ENCODE results near the gene ADCY7. TPM values are rescaled to one million over a fixed set of nuclear protein-coding genes. Genes with fewer than 3 reads are reported as not detected.

Gene ADCY7
- total RNA-seq, 1 experiment from 2014 or later, result 13.1 TPM

GRCh38 chr16:50227120-50227519 is 39.2 kb upstream of the ADCY7 start:
- DNase-seq (no peak), ATAC-seq (no peak)
- Histone ChIP-seq H3K9me2 (replicated peaks; ENCODE audit: low read length) (no peaks in the 10 kb centered on the region), H3K36me3 (ENCODE audit: low read depth, low read length) (peaks cover 6% of the 10 kb centered on the region; the same call in 1 of the 2 replicates), H3K4me2 (ENCODE audit: low read length) (no peak overlapping the region), H3K27me3 (ENCODE audit: low read length) (no peaks in the 10 kb centered on the region), H3K9ac (ENCODE audit: low read length) (no peak overlapping the region), H4K20me1 (ENCODE audit: low read length) (no peaks in the 10 kb centered on the region), H3K4me3 (ENCODE audit: low read length) (no peak overlapping the region), H2AFZ (ENCODE audit: low read length) (no peak overlapping the region), H3K4me1 (ENCODE audit: insufficient read depth, low read length) (no peaks in the 10 kb centered on the region), H3K27ac (ENCODE audit: low read length) (no peak overlapping the region), H3F3A (ENCODE audit: low read length, unreplicated experiment) (no peaks in the 10 kb centered on the region), H3K79me2 (ENCODE audit: low read length) (no peaks in the 10 kb centered on the region), H3K9me3 (ENCODE audit: low read length) (no peaks in the 10 kb centered on the region)
- intact Hi-C loops (cut with micrococcal nuclease), result no loop called here
- ChIA-PET POLR2A (ENCODE audit: unreplicated experiment) (no interaction called here), CTCF (no interaction called here)
- BruUV-seq (replicated peaks), result no TSS peak
- TF ChIP-seq EZH2phosphoT487 (IDR thresholded peaks at IDR 0.05; ENCODE audit: borderline replicate concordance, low read length) (no peak), EZH2 (IDR thresholded peaks at IDR 0.05; ENCODE audit: low read length, unreplicated experiment) (no peak), CTCF (conservative IDR thresholded peaks at IDR 0.05; ENCODE audit: low read depth, low read length) (no peak)

- intact Hi-C loops (cut with micrococcal nuclease), result no loop called here
- Histone ChIP-seq H3K4me1 (ENCODE audit: insufficient read depth, low read length) (no peaks in the 10 kb centered on the region), H3K27me3 (ENCODE audit: low read length) (no peaks in the 10 kb centered on the region), H3K27ac (ENCODE audit: low read length) (no peak overlapping the region), H3K4me2 (ENCODE audit: low read length) (no peak overlapping the region), H3K79me2 (ENCODE audit: low read length) (no peaks in the 10 kb centered on the region), H4K20me1 (ENCODE audit: low read length) (no peaks in the 10 kb centered on the region), H2AFZ (ENCODE audit: low read length) (no peak overlapping the region), H3F3A (ENCODE audit: low read length, unreplicated experiment) (no peaks in the 10 kb centered on the region), H3K36me3 (ENCODE audit: low read depth, low read length) (peaks cover 6% of the 10 kb centered on the region; the same call in 1 of the 2 replicates), H3K9me3 (ENCODE audit: low read length) (no peaks in the 10 kb centered on the region), H3K4me3 (ENCODE audit: low read length) (no peak overlapping the region), H3K9me2 (replicated peaks; ENCODE audit: low read length) (no peaks in the 10 kb centered on the region), H3K9ac (ENCODE audit: low read length) (no peak overlapping the region)
- TF ChIP-seq EZH2phosphoT487 (IDR thresholded peaks at IDR 0.05; ENCODE audit: borderline replicate concordance, low read length) (no peak), EZH2 (IDR thresholded peaks at IDR 0.05; ENCODE audit: low read length, unreplicated experiment) (no peak), CTCF (conservative IDR thresholded peaks at IDR 0.05; ENCODE audit: low read depth, low read length) (no peak)
- no peak for ATAC-seq
- ChIA-PET CTCF (no interaction called here), POLR2A (ENCODE audit: unreplicated experiment) (no interaction called here)
- DNase-seq, result no peak
- no TSS peak for BruUV-seq (replicated peaks)
Observed at GRCh38 chr16:50227665-50228064, 38.7 kb upstream of the ADCY7 start.

- H3K9me2 ChIP-seq (replicated peaks; ENCODE audit: low read length), result no peaks in the 10 kb centered on the region
- no peak overlapping the region for H2AFZ ChIP-seq (ENCODE audit: low read length)
- H3K9me3 ChIP-seq (ENCODE audit: low read length), result no peaks in the 10 kb centered on the region
- BruUV-seq (replicated peaks), result no TSS peak
- no peaks in the 10 kb centered on the region for H3K27me3 ChIP-seq (ENCODE audit: low read length)
- intact Hi-C loops (cut with micrococcal nuclease), result no loop called here
- H4K20me1 ChIP-seq (ENCODE audit: low read length), result no peaks in the 10 kb centered on the region
- H3K79me2 ChIP-seq (ENCODE audit: low read length), result no peaks in the 10 kb centered on the region
- H3K9ac ChIP-seq (ENCODE audit: low read length), result no peak overlapping the region
- no peak overlapping the region for H3K4me3 ChIP-seq (ENCODE audit: low read length)
- ChIA-PET CTCF (no interaction called here), POLR2A (ENCODE audit: unreplicated experiment) (no interaction called here)
- ATAC-seq (no peak), DNase-seq (no peak)
- TF ChIP-seq EZH2phosphoT487 (IDR thresholded peaks at IDR 0.05; ENCODE audit: borderline replicate concordance, low read length), result no peak
- TF ChIP-seq EZH2 (IDR thresholded peaks at IDR 0.05; ENCODE audit: low read length, unreplicated experiment), result no peak
- TF ChIP-seq CTCF (conservative IDR thresholded peaks at IDR 0.05; ENCODE audit: low read depth, low read length), result no peak
- no peak overlapping the region for H3K27ac ChIP-seq (ENCODE audit: low read length)
- H3K4me1 ChIP-seq (ENCODE audit: insufficient read depth, low read length), result no peaks in the 10 kb centered on the region
- H3K36me3 ChIP-seq (ENCODE audit: low read depth, low read length), result peaks cover 6% of the 10 kb centered on the region; the same call in 1 of the 2 replicates
- H3K4me2 ChIP-seq (ENCODE audit: low read length), result no peak overlapping the region
- no peaks in the 10 kb centered on the region for H3F3A ChIP-seq (ENCODE audit: low read length, unreplicated experiment)
Observed at GRCh38 chr16:50228364-50228868, 37.9 kb upstream of the ADCY7 start.
